GM18520 (cell line): ENCODE measurements around the gene PPP1R16B.
"Not testable (repeated sequence)": the region's sequence is repeated elsewhere in the genome, so short reads cannot be mapped to it uniquely, and the experiment has no call there.

Source experiments
- ATAC-seq: cut with Tn5 transposase; IDR thresholded peaks from one replicate; pipeline ENCODE4 v1.9.1; 2021; ENCODE audit not compliant: unreplicated experiment

PPP1R16B gene

DNA sequence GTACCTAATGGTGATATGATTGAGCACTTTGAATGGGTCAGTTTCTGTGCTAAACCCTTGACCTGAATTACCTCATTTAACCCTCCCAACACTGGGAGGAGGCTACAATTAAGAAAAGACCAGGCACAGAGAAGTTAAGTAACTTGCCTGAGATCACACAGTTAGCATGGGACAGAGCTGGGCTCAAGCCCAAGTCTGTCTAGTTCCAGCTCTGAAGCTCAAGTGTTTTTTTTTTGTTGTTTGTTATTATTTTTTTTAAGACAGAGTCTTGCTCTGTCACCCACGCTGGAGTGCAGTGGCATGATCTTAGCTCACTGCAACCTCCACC lies 124.7 kb downstream of the PPP1R16B start:
- ATAC-seq: no peak

DNA sequence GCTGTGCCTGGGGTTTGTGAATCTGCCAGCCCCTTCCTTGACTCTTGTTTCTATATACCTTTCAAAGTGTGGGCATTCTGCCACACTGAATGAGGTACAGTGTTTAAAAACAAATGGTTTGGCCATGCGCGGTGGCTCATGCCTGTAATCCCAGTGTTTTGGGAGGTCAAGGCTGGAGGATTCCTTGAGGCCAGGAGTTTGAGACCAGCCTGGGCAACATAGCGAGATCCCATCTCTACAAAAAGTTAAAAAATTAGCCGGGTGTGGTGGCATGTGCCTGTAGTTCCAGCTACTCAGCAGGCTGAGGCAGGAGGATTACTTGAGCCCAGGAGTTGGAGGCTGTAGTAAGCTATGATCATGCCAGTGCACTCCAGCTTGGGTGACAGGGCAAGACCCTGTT lies 126.5 kb downstream of the PPP1R16B start:
- no peak for ATAC-seq

DNA sequence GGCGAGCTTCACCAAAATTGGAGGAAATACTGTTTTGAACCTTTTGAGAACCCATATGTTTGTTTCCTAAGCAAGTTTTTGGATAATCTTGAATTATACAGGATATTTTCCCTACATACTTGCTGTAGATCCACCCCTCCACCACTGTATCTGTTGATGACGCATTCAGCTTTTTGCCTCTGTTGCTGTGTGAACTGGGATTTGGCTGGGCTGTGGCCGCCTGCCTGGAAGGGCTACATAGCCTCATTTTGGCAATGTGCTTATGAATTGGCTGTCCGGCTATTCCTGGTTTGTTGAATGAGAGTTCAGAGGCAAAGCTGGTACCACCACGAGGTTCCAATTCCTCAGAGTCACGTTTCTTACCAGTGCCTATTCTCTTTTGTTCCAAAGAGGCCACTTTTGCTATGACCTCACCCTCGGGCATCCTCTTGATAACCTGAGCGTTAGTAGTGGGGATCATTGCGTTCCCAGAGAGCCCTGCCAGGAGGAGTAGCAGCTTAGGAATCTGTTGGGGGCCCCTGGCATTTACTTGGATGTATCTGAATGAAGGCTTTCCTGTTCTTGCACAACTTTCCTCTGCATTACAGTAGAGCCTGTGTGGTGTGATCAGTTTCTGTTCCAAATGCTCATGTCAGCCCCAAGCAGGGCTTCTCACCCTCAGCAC lies 127.1 kb downstream of the PPP1R16B start:
- no peak for ATAC-seq

DNA sequence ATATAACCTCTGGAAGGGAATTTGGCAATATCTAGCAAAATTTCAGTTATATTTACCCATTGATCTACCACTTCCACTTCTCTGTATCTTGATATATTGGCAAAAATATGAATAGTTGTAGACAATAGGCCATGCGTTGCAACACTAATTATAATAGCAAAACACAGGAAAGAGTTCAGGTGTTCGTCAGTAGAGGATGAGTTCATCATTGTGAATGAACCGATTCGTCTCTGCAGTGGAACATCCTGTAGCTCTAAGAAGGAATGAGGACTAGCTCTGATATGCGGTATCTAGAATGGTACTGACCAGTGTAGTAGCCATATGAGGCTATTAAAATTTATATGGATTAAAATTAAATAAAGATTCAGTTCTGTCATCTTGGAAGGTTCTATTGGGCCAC lies 129.0 kb downstream of the PPP1R16B start:
- no peak for ATAC-seq

DNA sequence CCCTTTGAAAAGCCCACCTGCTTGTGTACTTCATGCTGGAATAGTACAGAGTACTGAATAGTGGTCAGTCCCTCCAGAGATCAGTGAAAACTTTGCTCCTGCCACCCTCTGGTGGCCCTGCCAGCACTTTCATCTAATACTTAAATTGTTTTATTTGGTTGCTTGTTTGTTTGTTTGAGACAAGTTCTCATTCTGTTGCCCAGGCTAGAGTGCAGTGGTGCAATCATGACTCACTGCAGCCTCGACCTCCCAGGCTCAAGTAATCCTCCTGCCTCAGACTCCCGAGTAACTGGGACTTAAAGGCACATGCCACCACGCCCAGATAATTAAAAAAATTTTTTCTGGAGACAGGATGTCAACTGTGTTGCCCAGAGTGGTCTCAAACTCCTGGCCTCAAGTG lies 129.8 kb downstream of the PPP1R16B start:
- no peak for ATAC-seq

DNA sequence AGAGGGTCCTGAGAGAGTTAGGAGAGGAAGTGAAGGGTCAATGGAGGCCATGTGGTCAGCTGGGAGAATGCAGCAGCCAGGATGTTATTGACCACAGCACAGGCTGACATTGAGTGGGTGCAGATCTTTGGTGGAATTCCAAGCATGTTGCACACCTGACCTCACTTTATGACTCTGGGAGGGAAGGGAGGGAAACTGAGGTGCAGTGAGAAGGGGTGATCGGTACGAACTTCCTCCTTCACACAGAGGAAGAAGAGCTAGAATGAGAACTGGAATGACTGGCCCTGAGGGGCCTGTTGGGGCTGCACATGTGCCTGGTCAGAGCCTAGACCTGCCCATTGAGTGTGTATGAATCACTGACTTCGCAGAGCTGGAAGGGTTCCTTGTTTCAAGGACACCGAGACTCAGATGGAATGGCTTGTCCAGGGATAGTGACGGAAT lies 130.5 kb downstream of the PPP1R16B start:
- ATAC-seq: no peak

DNA sequence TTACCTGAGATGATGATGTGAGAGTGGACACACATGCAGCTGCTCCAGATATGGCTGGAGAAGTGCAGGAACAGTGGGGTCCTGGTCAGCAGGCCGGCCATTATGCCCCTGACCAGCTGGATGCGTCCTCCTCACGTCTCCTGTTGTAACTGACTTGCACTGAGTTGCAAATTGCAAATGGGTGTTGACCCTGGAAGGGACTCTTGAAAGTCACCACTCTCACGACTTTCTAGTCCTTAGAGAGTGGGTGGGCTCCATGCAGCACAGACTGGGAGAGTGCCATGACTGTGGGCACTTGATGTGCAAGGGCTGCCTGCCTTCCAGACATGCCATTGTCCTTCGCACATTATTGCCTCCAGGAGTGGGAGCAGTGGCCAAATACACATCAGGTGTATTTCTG lies 131.5 kb downstream of the PPP1R16B start:
- ATAC-seq: no peak

DNA sequence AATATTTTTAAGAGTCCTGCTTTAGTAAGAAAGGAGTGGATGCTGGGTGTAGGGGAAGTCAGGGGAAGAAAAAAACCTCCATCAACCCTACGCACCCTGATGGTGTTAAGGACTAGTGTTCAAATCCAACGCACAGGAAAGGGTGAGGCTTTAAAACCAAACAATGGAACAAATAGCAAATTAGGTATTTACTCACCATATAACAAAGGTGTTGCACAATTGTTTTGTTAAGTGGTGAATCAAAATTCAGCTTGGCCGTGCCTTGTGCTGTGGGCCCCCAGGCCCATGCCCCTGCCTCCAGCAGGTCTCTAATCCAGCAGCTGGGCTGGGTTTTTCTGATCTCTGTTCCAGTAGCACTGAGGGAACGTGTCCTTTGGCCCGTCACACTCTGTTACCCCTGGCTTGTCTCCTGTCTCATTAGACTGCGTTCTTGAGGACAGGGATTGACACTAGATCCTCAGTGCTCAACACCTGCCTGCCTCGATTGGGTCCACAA lies 132.5 kb downstream of the PPP1R16B start:
- no peak for ATAC-seq

DNA sequence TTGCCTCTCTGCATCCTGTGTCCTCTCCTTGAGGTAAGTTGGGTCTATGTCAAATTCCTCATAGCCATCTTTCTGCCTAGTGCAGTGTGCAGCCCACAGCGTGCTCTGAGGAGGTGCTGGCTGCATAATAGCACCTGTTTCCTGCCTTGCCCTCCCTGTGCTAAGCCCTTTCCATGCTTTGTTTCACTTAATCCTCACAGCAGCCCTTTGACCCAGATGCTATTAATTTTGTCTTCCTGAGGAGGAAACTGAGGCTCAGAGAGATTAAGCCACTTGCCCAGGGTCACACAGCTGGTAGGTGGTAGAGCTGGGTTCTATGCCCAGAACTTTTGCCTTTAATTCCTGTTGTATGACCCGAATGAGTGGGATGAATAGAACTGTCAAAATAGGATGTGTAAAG lies 134.2 kb downstream of the PPP1R16B start:
- no peak for ATAC-seq

DNA sequence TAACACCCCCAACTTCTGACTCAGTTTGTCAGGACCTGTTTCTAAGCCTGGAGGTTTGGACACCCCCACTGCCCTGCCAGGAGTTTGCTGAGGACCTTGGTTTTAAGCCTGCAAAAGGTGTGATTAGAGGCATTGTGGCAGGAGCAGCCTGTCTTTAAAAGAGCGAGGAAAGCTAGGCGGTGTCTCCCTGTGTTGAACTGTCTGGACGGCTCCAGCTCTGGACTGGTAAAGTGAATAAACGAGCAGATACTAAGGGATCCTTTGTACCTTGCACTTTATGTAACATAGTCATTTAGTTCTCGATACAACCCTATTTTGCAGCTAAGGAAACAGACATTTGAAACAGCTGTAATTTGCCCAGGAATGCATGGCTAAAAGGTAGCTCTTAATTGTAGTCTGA lies 135.1 kb downstream of the PPP1R16B start:
- ATAC-seq: no peak

DNA sequence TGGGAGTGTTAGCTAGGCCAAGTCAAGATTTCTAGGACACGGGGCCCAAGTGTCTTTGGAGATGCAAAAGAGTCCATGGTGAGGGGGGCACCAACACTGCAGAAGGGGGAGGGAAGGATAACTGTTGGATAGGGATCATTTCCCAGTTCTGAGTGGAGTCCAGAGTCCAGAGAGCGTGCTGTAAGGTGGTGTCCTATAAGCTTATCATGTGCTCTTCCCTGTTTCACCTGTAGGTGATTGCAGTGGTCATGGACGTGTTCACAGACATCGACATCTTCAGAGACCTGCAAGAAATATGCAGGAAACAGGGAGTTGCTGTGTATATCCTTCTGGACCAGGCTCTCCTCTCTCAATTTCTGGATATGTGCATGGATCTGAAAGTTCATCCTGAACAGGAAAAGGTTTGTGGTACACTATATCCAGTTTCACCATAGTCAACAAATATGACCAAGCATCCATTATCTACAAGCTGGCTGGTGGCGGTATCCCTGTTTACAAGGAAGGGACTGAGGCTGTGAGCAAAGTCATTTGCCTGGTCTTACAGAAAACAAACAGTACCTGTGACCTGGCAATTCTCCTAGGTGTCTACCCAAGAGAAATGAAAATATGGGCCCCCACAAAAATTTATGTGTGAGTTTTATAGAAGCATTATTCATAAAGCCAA lies 136.4 kb downstream of the PPP1R16B start:
- ATAC-seq: no peak

DNA sequence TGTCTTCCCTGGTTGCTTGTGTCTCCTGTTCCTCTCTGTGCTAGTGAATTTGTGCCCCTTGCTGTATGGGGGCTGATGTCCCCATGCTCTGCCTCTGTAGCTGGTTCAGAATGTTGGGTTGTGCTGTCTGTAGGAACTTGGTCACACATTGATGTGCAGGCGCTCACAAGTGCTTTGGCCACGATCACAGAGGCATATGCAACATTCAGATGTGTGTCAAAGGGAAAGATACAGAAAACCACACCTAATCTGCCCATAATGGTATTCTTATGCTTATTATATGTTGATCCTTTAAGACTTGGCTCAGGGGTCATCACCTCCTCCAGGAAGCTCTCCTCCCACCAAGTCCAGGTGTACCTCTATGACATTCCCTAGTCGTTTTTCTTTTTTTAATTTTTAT lies 139.5 kb downstream of the PPP1R16B start:
- no peak for ATAC-seq

DNA sequence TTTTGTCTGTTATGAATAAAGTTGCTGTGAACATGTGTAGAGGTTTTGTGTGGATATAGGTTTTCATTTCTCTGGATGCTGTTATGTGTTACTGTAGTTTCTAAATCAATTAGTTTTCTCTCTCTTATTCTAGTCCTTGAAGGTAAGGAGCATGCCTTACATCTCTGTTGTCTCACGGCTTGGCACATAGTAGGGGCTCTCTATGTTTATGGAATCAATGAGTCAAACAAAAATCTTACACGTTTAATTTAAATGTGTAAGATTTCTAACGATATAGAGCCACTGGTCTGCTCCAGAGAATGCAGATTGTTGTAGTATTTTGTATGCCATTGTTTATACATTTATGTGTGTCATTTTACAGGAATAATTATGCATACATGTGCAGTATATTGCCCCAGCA lies 141.3 kb downstream of the PPP1R16B start:
- ATAC-seq: no peak

DNA sequence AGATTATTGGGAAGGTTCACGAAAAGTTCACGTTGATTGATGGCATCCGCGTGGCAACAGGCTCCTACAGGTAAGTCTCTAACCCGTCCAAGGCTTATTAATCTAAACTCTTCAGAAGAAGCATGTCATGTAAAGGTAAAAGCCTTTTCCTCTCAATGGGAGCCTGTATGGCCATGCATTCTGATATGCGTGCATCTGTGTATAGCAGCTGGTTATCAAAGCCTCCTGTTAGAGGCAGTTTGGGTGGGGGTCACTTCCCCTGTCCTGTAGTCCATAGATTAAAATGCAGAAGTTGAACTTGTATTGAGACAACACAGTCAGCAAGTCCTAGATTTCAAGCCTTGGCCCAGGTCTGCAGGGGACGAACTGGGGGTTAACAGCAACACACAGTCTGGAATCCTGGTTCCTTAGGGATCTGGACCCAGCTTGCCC lies 142.4 kb downstream of the PPP1R16B start:
- no peak for ATAC-seq

DNA sequence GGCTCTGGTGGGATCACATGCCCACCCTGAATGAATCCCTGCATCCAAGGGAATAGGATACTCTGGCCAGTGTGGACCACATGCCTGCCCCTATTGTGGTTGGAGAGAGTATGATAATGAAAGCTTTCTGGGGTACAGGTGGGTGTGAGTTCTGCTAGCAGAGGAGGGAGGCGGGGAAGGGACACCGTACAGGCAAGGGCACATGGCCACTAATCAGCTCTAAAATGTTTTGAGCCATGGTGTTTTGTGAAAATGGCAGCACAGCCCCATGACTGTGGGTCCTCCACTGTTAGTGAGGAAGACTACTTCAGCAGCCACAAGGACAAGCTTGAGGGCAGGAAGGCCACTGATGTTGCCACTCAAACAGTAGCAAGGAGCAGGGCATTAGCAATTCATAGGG lies 144.8 kb downstream of the PPP1R16B start:
- ATAC-seq: no peak

DNA sequence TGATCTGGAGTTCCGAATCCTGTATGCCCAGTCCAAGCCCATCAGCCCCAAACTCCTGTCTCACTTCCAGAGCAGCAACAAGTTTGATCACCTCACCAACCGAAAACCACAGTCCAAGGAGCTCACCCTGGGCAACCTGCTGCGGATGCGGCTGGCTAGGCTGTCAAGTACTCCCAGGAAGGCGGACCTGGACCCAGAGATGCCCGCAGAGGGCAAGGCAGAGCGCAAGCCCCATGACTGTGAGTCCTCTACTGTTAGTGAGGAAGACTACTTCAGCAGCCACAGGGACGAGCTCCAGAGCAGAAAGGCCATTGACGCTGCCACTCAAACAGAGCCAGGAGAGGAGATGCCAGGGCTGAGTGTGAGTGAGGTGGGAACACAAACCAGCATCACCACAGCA lies 146.1 kb downstream of the PPP1R16B start:
- ATAC-seq: no peak

DNA sequence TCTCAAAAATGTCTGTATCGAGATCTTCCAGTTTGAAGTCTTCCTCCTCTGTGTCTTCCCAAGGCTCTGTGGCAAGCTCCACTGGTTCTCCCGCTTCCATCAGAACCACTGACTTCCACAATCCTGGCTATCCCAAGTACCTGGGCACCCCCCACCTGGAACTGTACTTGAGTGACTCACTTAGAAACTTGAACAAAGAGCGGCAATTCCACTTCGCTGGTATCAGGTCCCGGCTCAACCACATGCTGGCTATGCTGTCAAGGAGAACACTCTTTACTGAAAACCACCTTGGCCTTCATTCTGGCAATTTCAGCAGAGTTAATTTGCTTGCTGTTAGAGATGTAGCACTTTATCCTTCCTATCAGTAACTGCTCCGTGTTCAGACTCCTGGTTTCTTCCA lies 146.7 kb downstream of the PPP1R16B start:
- ATAC-seq: no peak

DNA sequence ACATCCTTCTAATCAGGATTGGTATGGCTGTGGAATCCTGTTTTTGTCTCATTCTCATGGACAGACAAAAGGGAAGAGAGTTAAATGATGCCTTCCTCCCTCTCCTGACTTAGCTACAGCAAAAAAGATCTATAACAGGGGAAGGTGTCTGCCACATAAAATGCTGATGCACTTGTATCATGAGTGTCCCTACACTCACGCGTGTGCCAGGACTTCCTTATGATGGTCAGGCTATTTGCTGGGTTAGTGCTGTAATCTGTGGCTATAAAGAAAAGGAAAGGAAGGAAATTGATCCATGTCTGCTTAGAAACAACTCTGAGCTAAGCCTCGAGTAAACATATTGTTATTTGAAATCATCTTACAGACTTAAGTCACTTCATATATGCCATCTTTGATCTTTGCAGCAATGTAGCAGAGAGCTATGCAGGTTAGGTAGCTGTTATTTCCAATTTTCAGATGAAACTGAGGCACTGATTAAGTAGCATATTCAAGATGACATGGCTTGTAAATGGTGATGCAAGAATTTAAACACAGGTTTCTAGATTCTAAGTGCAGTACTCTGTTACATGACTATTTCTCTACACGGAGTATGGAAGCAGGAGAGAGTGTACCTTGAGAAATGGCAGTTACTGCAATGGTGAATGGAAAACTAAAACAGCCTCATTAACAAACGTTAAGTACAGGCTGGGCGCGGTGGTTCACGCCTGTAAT lies 148.3 kb downstream of the PPP1R16B start:
- ATAC-seq: no peak

DNA sequence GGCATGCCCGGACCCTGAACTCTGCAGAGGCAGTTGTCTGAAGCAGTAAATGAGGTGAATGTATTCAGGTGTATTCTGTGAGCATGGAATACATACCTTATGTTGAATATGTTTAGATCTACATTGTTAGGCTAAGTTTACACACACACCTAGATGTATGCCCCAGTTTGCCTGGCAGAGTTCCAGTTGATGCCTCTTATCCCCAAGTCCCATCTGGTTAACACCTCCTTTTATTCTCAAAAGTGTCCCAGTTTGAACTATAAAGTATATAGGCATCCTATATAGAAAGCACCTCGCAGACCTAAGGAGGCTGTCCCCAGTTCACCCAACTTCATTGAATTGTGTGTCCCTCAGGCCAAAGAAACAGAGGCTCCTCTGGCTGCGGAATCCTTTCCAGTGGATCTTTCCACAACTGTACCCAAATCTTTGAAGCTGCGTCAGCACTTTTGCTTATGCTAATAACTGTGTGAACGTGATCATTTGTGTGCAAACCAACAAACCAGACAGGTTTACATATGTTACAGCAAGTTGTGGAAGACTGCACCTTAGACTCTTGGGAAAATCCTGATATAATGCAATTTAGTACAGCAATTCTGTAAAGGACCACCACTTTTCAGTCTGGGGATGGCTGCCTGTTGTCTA lies 151.9 kb downstream of the PPP1R16B start:
- no peak for ATAC-seq

DNA sequence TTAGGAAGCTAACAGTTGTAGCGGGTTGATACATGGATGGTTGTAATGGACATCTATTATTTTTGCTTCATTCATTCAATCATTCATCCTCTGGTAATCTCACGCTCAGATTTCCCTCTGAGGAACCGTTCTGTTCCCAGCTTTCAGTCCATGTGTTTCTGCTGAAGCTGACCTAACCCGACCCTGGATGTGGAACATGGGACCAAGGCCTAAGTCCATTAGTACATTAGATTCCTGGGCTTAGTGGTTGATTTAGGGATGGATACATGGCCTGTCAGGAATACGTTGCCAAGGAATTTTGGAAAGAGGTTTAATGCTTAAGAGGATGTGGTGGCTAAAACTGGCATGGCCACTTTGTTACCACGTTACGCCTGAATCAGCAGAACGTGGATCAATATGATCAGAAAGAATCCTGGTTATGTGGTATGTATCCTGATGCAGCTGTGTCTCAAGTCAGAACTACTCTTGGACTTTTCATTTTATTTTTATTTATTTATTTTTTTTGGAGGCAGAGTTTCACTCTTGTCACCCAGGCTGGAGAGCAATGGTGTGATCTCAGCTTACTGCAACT lies 152.5 kb downstream of the PPP1R16B start:
- no peak for ATAC-seq

DNA sequence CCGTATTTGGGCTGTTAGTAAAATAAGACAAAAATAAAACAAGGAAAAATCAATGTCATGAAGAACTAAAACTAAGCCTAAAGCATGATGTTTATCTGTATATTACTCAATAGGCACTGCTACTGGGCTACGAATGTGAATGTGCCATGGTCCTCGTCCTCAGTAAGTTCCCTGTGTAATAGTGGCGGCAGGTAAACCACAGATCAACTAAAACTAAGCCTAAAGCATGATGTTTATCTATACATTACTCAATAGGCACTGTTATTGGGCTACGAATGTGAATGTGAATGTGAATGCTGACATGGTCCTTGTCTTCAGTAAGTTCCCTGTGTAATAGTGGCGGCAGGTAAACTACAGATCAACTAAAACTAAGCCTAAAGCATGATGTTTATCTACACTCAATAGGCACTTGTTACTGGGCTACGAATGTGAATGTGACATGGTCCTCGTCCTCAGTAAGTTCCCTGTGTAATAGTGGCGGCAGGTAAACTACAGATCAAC lies 154.7 kb downstream of the PPP1R16B start:
- not testable (repeated sequence) for ATAC-seq
